ENCODE measurements around the gene SFXN4.

- TF ChIP-seq SIN3A (IDR thresholded peaks at IDR 0.05; ENCODE audit: borderline replicate concordance, insufficient read depth, low read length) (no peak), POLR2AphosphoS5 (IDR thresholded peaks at IDR 0.05; ENCODE audit: low read depth, low read length) (no peak), TAF1 (IDR thresholded peaks at IDR 0.05; ENCODE audit: borderline replicate concordance, insufficient read depth, low read length) (no peak), REST (IDR thresholded peaks at IDR 0.05; ENCODE audit: insufficient read depth in 1 of 2, low read depth in 2 of 2, low read length in 2 of 2) (no peak), FOXP2 (optimal IDR thresholded peaks at IDR 0.05; ENCODE audit: borderline replicate concordance, extremely low read depth, extremely low read length, insufficient read depth) (no peak)
Observed at GRCh38 chr10:119198438-119198837, 32.9 kb upstream of the SFXN4 start.

All from PFSK-1 (cell line).